H1 (cell line): ENCODE measurements around the gene ALG1. TPM values are rescaled to one million over a fixed set of nuclear protein-coding genes. Genes with fewer than 3 reads are reported as not detected.
"Not testable (repeated sequence)": the region's sequence is repeated elsewhere in the genome, so short reads cannot be mapped to it uniquely, and the experiment has no call there.

Source experiments
- CTCF ChIA-PET: fragments of 300-600 bp; sonication (Branson Sonifier 250); formaldehyde crosslinking; loops from one replicate; lab custom pipeline; 2021; ENCODE audit not compliant: partially characterized antibody; lab: Charles Lee
- POLR2A ChIA-PET: fragments of 300-600 bp; sonication (Branson Sonifier 250); formaldehyde crosslinking; loops from one replicate; lab custom pipeline; 2021; ENCODE audit warnings: inconsistent platforms; ENCODE audit not compliant: partially characterized antibody; lab: Charles Lee
- DNase-seq, 2 experiments: peaks; one replicate each; pipeline versions ENCODE4 v3.0.0 to v3.0.0-alpha.2; 2010 to 2022; ENCODE audit warnings: low spot score in 2 of 2, low read depth in 1 of 2, mixed read lengths in 1 of 2
- FAIRE-seq: peaks from 2 replicates; lab custom pipeline; 2011; peaks lifted over from hg19 to GRCh38; lab: Jason Lieb, UNC
- H2AFZ ChIP-seq: 2 replicates; pipeline ENCODE4 v1.8.1; 2012; ENCODE audit warnings: low read length, inconsistent platforms
- H2AK5ac ChIP-seq: 2 replicates; pipeline ENCODE4 v1.6.1; 2013; ENCODE audit warnings: low read depth, low read length
- H2BK120ac ChIP-seq: replicated peaks from 2 replicates; pipeline ENCODE3; 2013; ENCODE audit warnings: low read depth, low read length, inconsistent platforms
- H2BK12ac ChIP-seq: 2 replicates; pipeline ENCODE4 v1.6.1; 2013; ENCODE audit warnings: low read depth, low read length
- H2BK15ac ChIP-seq: 2 replicates; pipeline ENCODE4 v1.6.1; 2013; ENCODE audit warnings: low read length
- H2BK20ac ChIP-seq: 2 replicates; pipeline ENCODE4 v1.6.1; 2013; ENCODE audit warnings: low read length
- H2BK5ac ChIP-seq: 2 replicates; pipeline ENCODE4 v1.6.1; 2013; ENCODE audit warnings: low read depth, low read length
- H3K14ac ChIP-seq: 2 replicates; pipeline ENCODE4 v1.6.1; 2013; ENCODE audit warnings: inconsistent platforms; ENCODE audit not compliant: insufficient read length
- H3K18ac ChIP-seq: 2 replicates; pipeline ENCODE4 v1.6.1; 2013; ENCODE audit warnings: low read length; ENCODE audit errors: extremely low read depth
- H3K23ac ChIP-seq: 2 replicates; pipeline ENCODE4 v1.6.1; 2013; ENCODE audit warnings: inconsistent platforms; ENCODE audit not compliant: insufficient read length
- H3K23me2 ChIP-seq: 2 replicates; pipeline ENCODE4 v1.6.1; 2013; ENCODE audit warnings: low read depth, low read length
- H3K27ac ChIP-seq: 2 replicates; pipeline ENCODE4 v1.6.1; 2011; ENCODE audit warnings: low read depth, low read length, inconsistent platforms
- H3K27me3 ChIP-seq, 4 experiments: replicated peaks in 1 of 4; 1 replicate in 1 of 4; 2 replicates in 3 of 4; pipeline versions ENCODE4 v1.6.1 to v1.8.1; 2011 to 2013; ENCODE audit warnings: low read length in 3 of 4, mild to moderate bottlenecking in 3 of 4, inconsistent platforms in 2 of 4, mixed read lengths in 2 of 4, moderate library complexity in 1 of 4; ENCODE audit not compliant: control insufficient read depth in 3 of 4, insufficient read depth in 3 of 4; ENCODE audit errors: extremely low read depth in 1 of 4
- H3K36me3 ChIP-seq, 4 experiments: 2 replicates each; pipeline versions ENCODE4 v1.6.1 to v1.8.1; 2011 to 2013; ENCODE audit warnings: mild to moderate bottlenecking in 4 of 4, low read length in 3 of 4, moderate library complexity in 2 of 4, control low read depth in 1 of 4, inconsistent platforms in 1 of 4; ENCODE audit not compliant: insufficient read depth in 4 of 4, control insufficient read depth in 2 of 4
- H3K4ac ChIP-seq: replicated peaks from 2 replicates; pipeline ENCODE3; 2013; ENCODE audit warnings: low read length, low read depth, mixed read lengths, inconsistent platforms; ENCODE audit not compliant: insufficient read length
- H3K4me1 ChIP-seq, 4 experiments: replicated peaks in 1 of 4; 1 replicate in 1 of 4; 2 replicates in 3 of 4; pipeline versions ENCODE4 v1.6.1 to v1.8.1; 2011 to 2013; ENCODE audit warnings: low read length in 3 of 4, inconsistent platforms in 2 of 4, mixed read lengths in 1 of 4; ENCODE audit not compliant: insufficient read depth in 4 of 4, control insufficient read depth in 3 of 4
- H3K4me2 ChIP-seq, 2 experiments: 2 replicates each; pipeline versions ENCODE4 v1.6.1 to v1.8.1; 2011 to 2013; ENCODE audit warnings: low read depth in 2 of 2, low read length in 2 of 2, control low read depth in 1 of 2, inconsistent platforms in 1 of 2, mild to moderate bottlenecking in 1 of 2; ENCODE audit not compliant: insufficient read depth in 1 of 2
- H3K4me3 ChIP-seq, 4 experiments: fragments of 200-600, 300-600 bp in 1 of 4; sonication (generic), shearing (Covaris generic), sonication (Bioruptor Twin) in 1 of 4; 2 replicates each; pipeline versions ENCODE4 v1.5.1 to v1.8.1; 2011 to 2016; ENCODE audit warnings: low read length in 4 of 4, low read depth in 3 of 4, control low read depth in 2 of 4, inconsistent platforms in 2 of 4, mild to moderate bottlenecking in 2 of 4, mixed read lengths in 1 of 4, moderate library complexity in 1 of 4; ENCODE audit not compliant: insufficient read depth in 2 of 4; ENCODE audit errors: extremely low read depth in 1 of 4
- H3K56ac ChIP-seq: replicated peaks from 2 replicates; pipeline ENCODE3; 2013; ENCODE audit warnings: low read depth, mild to moderate bottlenecking, mixed read lengths, low read length, inconsistent platforms; ENCODE audit not compliant: insufficient read length
- H3K79me1 ChIP-seq: 2 replicates; pipeline ENCODE4 v1.6.1; 2013; ENCODE audit warnings: low read depth, low read length, control low read depth
- H3K79me2 ChIP-seq, 2 experiments: 2 replicates each; pipeline versions ENCODE4 v1.6.1 to v1.8.1; 2012 to 2013; ENCODE audit warnings: low read length in 2 of 2, mild to moderate bottlenecking in 2 of 2, inconsistent platforms in 1 of 2; ENCODE audit not compliant: insufficient read depth in 2 of 2, control insufficient read depth in 1 of 2
- H3K9ac ChIP-seq, 4 experiments: replicated peaks in 1 of 4; 1 replicate in 1 of 4; 2 replicates in 3 of 4; pipeline versions ENCODE4 v1.6.1 to v1.8.1; 2011 to 2013; ENCODE audit warnings: low read depth in 3 of 4, low read length in 3 of 4, control low read depth in 2 of 4, mild to moderate bottlenecking in 2 of 4, moderate library complexity in 2 of 4, inconsistent platforms in 1 of 4; ENCODE audit errors: extremely low read depth in 1 of 4
- H3K9me3 ChIP-seq, 2 experiments: 2 replicates each; pipeline versions ENCODE4 v1.6.1 to v1.8.1; 2012 to 2013; ENCODE audit warnings: mild to moderate bottlenecking in 2 of 2, moderate library complexity in 2 of 2, control low read depth in 1 of 2, inconsistent platforms in 1 of 2, low read depth in 1 of 2, low read length in 1 of 2, mixed read lengths in 1 of 2; ENCODE audit not compliant: insufficient read depth in 2 of 2
- H4K20me1 ChIP-seq, 2 experiments: replicated peaks in 1 of 2; 2 replicates each; pipeline versions ENCODE3 to v1.8.1; 2011 to 2013; ENCODE audit warnings: inconsistent platforms in 2 of 2, low read length in 2 of 2, mild to moderate bottlenecking in 1 of 2; ENCODE audit not compliant: insufficient read depth in 2 of 2, control insufficient read depth in 1 of 2
- H4K5ac ChIP-seq: 2 replicates; pipeline ENCODE4 v1.6.1; 2013; ENCODE audit warnings: low read length, low read depth, mixed read lengths, inconsistent platforms; ENCODE audit not compliant: insufficient read length
- H4K8ac ChIP-seq: 2 replicates; pipeline ENCODE4 v1.8.0; 2013; ENCODE audit warnings: mild to moderate bottlenecking, moderate library complexity, low read length, inconsistent platforms; ENCODE audit not compliant: insufficient read depth; ENCODE audit errors: extremely low read depth
- H4K91ac ChIP-seq: replicated peaks from 2 replicates; pipeline ENCODE3; 2013; ENCODE audit warnings: low read length, mixed read lengths, inconsistent platforms; ENCODE audit not compliant: insufficient read length
- CREB1 ChIP-seq: IDR thresholded peaks from 2 replicates; pipeline ENCODE4 v1.6.1; 2012; ENCODE audit warnings: inconsistent platforms
- POLR2A ChIP-seq, 2 experiments: IDR thresholded peaks; 1 replicate in 1 of 2; 2 replicates in 1 of 2; pipeline ENCODE4 v1.6.1; 2011; ENCODE audit warnings: low read depth in 2 of 2, low read length in 2 of 2, mild to moderate bottlenecking in 2 of 2; ENCODE audit errors: control extremely low read depth in 1 of 2
- WGBS, 2 experiments: shearing (Covaris generic) in 1 of 2; methylation state at CpG; one replicate each; pipeline versions ENCODE4 v1.1.6 to v1.1.7; 2013 to 2015; ENCODE audit warnings: low lambda C conversion rate in 2 of 2, mixed read lengths in 2 of 2, inconsistent platforms in 1 of 2, low coverage in 1 of 2, missing lambda C conversion rate in 1 of 2; ENCODE audit not compliant: insufficient replicate concordance in 2 of 2, insufficient coverage in 1 of 2, insufficient read length in 1 of 2; ENCODE audit errors: extremely low coverage in 1 of 2, missing lambda C conversion rate in 1 of 2; 5-methylcytosine and 5-hydroxymethylcytosine counted together
- polyA plus RNA-seq, 7 experiments: library from polyadenylated mRNA; depleted of rRNA in 3 of 7; stranded (reverse) in 5 of 7; unstranded in 2 of 7; fragments of >200 nt in 5 of 7; fragments of 200-250 nt in 2 of 7; gene quantifications; 1 replicate in 5 of 7; 2 replicates in 1 of 7; 4 replicates in 1 of 7; pipeline versions ENCODE4 v1.2.1 to v1.2.3, GENCODE V29; 2011 to 2013; ENCODE audit warnings: missing spikeins in 2 of 7, mixed read lengths in 2 of 7
- total RNA-seq: library from RNA; stranded (reverse); fragmentation: NEBNext Ultra II Directional; extraction: Animal tissue kit (Norgen Biotek cat#: 25700); gene quantifications from 2 replicates; pipeline ENCODE4 v1.2.1, GENCODE V29; 2021

Gene ALG1
- total and polyA plus RNA-seq, 2 of the 8 experiments (the other 6 are each of a cell fraction or from before 2014, with no cell fraction given), result 34.8 to 46.5 TPM

- not testable (repeated sequence) for H3K27ac ChIP-seq, H4K91ac ChIP-seq, H4K8ac ChIP-seq, H3K79me2 ChIP-seq, H3K4me1 ChIP-seq, H2BK15ac ChIP-seq, H3K36me3 ChIP-seq, H3K14ac ChIP-seq, H3K23me2 ChIP-seq, H2AK5ac ChIP-seq, H3K4ac ChIP-seq, H4K20me1 ChIP-seq, H2BK20ac ChIP-seq, H3K18ac ChIP-seq, H3K27me3 ChIP-seq, H3K56ac ChIP-seq, H4K5ac ChIP-seq, H2BK12ac ChIP-seq, H2BK120ac ChIP-seq, H3K9me3 ChIP-seq, FAIRE-seq, H3K23ac ChIP-seq, H2BK5ac ChIP-seq, H3K79me1 ChIP-seq, H3K9ac ChIP-seq
- 0 out of 2 replicates have a peak, but pooled peaks have one; percentile 21 for TF ChIP-seq CREB1
- peak in 1 of 2 experiments; percentile 36; a peak in 1 of 3 replicates for TF ChIP-seq POLR2A (IDR thresholded peaks at IDR 0.05; ENCODE audit: control extremely low read depth in 1 of 2, low read depth in 2 of 2, low read length in 2 of 2)
- CTCF ChIA-PET, result interaction anchor here (0.6 kb wide), 1 partner anchor 13 kb away, joined by 3 read pairs; no protein-coding TSS in a partner anchor
- peak overlapping the region; percentile 69 to 79 for H3K4me2 ChIP-seq
- H2AFZ ChIP-seq, result peak overlapping the region; percentile 82; the same call in 1 of the 2 replicates
- peak; percentile 87 to 96 for DNase-seq
- H3K4me3 ChIP-seq, result peak overlapping the region; percentile 43 to 78 (median 54); a peak in 7 of 8 replicates
- POLR2A ChIA-PET, result interaction anchor here (0.7 to 1.6 kb wide), 3 partner anchors 10 to 36 kb away, joined by 3 to 4 read pairs (median 3); no protein-coding TSS in a partner anchor
- WGBS, 2 experiments, result 2% methylated on average over 17 of the region's 67 CpGs; no CpG with 5 or more reads in 1 of the 2 experiments
Measured at GRCh38 chr16:5098221-5099159, 26.8 kb downstream of the ALG1 start.
